Osteocyte (in vitro differentiated cells): Measurements from ENCODE around the gene RTCA. TPM values are rescaled to one million over a fixed set of nuclear protein-coding genes. Genes with fewer than 3 reads are reported as not detected.

Experiments used
- DNase-seq: peaks from one replicate; pipeline ENCODE4 v3.0.0; 2021; ENCODE audit warnings: mixed read lengths; ENCODE audit not compliant: unreplicated experiment; ENCODE audit errors: extremely low spot score
- H3K27ac Mint-ChIP-seq: one replicate; pipeline ENCODE4 v1.8.0; 2021; ENCODE audit warnings: mild to moderate bottlenecking, mixed read lengths; ENCODE audit not compliant: unreplicated experiment
- H3K27me3 Mint-ChIP-seq: one replicate; pipeline ENCODE4 v1.8.0; 2021; ENCODE audit warnings: mixed read lengths; ENCODE audit not compliant: unreplicated experiment
- H3K36me3 Mint-ChIP-seq: one replicate; pipeline ENCODE4 v1.8.0; 2021; ENCODE audit warnings: mixed read lengths; ENCODE audit not compliant: unreplicated experiment
- H3K4me1 Mint-ChIP-seq: one replicate; pipeline ENCODE4 v1.8.0; 2021; ENCODE audit warnings: mixed read lengths; ENCODE audit not compliant: unreplicated experiment
- H3K4me3 Mint-ChIP-seq: one replicate; pipeline ENCODE4 v1.8.0; 2021; ENCODE audit warnings: mild to moderate bottlenecking, moderate library complexity, mixed read lengths; ENCODE audit not compliant: unreplicated experiment
- H3K9me3 Mint-ChIP-seq: one replicate; pipeline ENCODE4 v1.8.0; 2021; ENCODE audit warnings: mixed read lengths; ENCODE audit not compliant: unreplicated experiment
- total RNA-seq: library from RNA; stranded (reverse); gene quantifications from 2 replicates; pipeline ENCODE4 v1.2.1, GENCODE V29; 2021
- TF ChIP-seq, protein P1 (sequence below): fragments of 200-600 bp; sonication (generic); IDR thresholded peaks from 2 replicates; pipeline ENCODE4 v1.5.0; 2021; ENCODE audit warnings: antibody characterized with exemption, mild to moderate bottlenecking, moderate library complexity

RTCA gene
- total RNA-seq, 1 donor from 2014 or later, result 30.5 TPM

- Mint-ChIP-seq H3K27ac (no peak overlapping the region), H3K9me3 (no peaks in the 10 kb centered on the region), H3K36me3 (no peaks in the 10 kb centered on the region), H3K4me3 (no peak overlapping the region), H3K27me3 (no peaks in the 10 kb centered on the region), H3K4me1 (no peaks in the 10 kb centered on the region)
- TF ChIP-seq, protein P1, sequence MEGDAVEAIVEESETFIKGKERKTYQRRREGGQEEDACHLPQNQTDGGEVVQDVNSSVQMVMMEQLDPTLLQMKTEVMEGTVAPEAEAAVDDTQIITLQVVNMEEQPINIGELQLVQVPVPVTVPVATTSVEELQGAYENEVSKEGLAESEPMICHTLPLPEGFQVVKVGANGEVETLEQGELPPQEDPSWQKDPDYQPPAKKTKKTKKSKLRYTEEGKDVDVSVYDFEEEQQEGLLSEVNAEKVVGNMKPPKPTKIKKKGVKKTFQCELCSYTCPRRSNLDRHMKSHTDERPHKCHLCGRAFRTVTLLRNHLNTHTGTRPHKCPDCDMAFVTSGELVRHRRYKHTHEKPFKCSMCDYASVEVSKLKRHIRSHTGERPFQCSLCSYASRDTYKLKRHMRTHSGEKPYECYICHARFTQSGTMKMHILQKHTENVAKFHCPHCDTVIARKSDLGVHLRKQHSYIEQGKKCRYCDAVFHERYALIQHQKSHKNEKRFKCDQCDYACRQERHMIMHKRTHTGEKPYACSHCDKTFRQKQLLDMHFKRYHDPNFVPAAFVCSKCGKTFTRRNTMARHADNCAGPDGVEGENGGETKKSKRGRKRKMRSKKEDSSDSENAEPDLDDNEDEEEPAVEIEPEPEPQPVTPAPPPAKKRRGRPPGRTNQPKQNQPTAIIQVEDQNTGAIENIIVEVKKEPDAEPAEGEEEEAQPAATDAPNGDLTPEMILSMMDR, result no peak
- DNase-seq, result no peak
These were observed 32.5 kb downstream of the RTCA start for GRCh38 chr1:100298512-100298911.

DNA sequence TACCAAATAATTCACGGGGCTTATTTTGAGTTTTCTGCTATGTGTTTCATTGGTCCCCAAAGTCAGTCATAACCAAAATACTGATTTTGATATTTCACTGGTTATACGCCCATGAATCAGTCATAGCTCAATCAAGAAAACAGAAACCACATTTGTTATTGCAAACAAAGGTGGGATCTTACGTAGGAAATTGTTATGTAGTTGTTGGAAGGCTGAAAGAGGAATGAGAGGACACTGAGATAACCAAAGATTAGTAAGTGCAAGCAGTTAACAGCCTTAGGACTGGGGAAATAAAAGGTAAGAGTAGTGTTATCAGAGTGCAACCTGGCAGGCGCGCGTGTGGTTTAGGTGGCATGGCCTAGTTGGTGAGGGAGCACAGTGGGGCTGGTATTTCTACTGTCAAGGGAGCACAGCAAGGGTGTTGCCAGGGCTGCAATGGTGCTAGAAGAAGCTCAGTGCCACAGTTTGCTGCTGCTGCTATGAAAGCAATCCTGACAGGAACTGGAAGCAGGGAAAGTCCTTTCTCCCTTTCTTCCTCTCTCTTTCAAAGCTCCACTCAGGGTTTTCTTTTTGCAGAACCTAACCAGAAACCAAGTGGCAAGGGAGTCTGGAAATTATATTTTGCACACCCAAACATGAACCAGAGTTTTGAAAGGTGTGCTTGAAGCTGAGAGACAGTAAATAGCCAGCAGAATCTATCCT lies 33.7 kb downstream of the RTCA start:
- TF ChIP-seq, protein P1, result no peak
- H3K27me3 Mint-ChIP-seq, result no peaks in the 10 kb centered on the region
- no peak overlapping the region for H3K4me3 Mint-ChIP-seq
- no peak for DNase-seq
- H3K36me3 Mint-ChIP-seq, result no peaks in the 10 kb centered on the region
- no peaks in the 10 kb centered on the region for H3K4me1 Mint-ChIP-seq
- no peaks in the 10 kb centered on the region for H3K9me3 Mint-ChIP-seq
- no peak overlapping the region for H3K27ac Mint-ChIP-seq

GRCh38 chr1:100300691-100301090 lies 34.7 kb downstream of the RTCA start:
- DNase-seq, result no peak
- H3K27ac Mint-ChIP-seq, result no peak overlapping the region
- H3K36me3 Mint-ChIP-seq, result no peaks in the 10 kb centered on the region
- H3K27me3 Mint-ChIP-seq, result no peaks in the 10 kb centered on the region
- TF ChIP-seq, protein P1, result no peak
- H3K4me3 Mint-ChIP-seq, result no peak overlapping the region
- H3K9me3 Mint-ChIP-seq, result no peaks in the 10 kb centered on the region
- no peaks in the 10 kb centered on the region for H3K4me1 Mint-ChIP-seq

DNA sequence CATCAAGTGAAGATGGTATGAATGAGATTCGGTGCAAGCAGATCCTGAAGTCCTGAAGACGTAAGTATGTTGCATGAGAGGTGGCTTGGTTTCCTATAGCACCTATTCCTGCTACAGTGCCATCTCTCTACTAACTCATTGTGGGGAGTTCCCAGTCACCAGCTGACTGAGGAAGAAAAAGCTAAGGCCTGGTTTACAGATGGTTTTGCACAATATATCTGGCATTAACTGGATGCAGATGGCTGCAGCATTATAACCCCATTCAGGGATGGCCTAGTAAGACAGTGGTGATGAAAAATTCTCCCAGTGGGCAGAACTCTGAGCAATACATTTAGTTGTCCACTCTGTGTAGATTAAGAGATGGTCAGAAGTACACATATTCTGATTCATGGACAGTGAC lies 36.7 kb downstream of the RTCA start:
- TF ChIP-seq, protein P1, result no peak
- Mint-ChIP-seq H3K9me3 (peaks cover 3% of the 10 kb centered on the region), H3K4me1 (no peaks in the 10 kb centered on the region), H3K27me3 (peaks cover 3% of the 10 kb centered on the region), H3K4me3 (no peak overlapping the region), H3K36me3 (no peaks in the 10 kb centered on the region), H3K27ac (no peak overlapping the region)
- no peak for DNase-seq

GRCh38 chr1:100304227-100304626 lies 38.2 kb downstream of the RTCA start:
- Mint-ChIP-seq H3K27ac (no peak overlapping the region), H3K36me3 (no peaks in the 10 kb centered on the region), H3K27me3 (peaks cover 3% of the 10 kb centered on the region), H3K4me1 (no peaks in the 10 kb centered on the region), H3K9me3 (peaks cover 3% of the 10 kb centered on the region), H3K4me3 (no peak overlapping the region)
- no peak for DNase-seq
- TF ChIP-seq, protein P1, result no peak
